ENCODE data around the gene ALG14. TPM values are rescaled to one million over a fixed set of nuclear protein-coding genes. Genes with fewer than 3 reads are reported as not detected.
A peak's percentile ranks its signal among the peaks of the same experiment; 100 is the strongest.
"Not testable (repeated sequence)": the region's sequence is repeated elsewhere in the genome, so short reads cannot be mapped to it uniquely, and the experiment has no call there.

ALG14 gene
- total RNA-seq, 1 donor from 2014 or later: 4.6 TPM

GRCh38 chr1:94949681-94950661 lies 122.8 kb downstream of the ALG14 start:
- Histone ChIP-seq H3K4me3 (no peak overlapping the region), H3K27ac (no peak overlapping the region), H3K4me1 (peaks cover 3% of the 10 kb centered on the region), H3K36me3 (no peaks in the 10 kb centered on the region), H3K9me3 (no peaks in the 10 kb centered on the region), H3K27me3 (ENCODE audit: low read depth) (no peaks in the 10 kb centered on the region)
- TF ChIP-seq, protein P1, sequence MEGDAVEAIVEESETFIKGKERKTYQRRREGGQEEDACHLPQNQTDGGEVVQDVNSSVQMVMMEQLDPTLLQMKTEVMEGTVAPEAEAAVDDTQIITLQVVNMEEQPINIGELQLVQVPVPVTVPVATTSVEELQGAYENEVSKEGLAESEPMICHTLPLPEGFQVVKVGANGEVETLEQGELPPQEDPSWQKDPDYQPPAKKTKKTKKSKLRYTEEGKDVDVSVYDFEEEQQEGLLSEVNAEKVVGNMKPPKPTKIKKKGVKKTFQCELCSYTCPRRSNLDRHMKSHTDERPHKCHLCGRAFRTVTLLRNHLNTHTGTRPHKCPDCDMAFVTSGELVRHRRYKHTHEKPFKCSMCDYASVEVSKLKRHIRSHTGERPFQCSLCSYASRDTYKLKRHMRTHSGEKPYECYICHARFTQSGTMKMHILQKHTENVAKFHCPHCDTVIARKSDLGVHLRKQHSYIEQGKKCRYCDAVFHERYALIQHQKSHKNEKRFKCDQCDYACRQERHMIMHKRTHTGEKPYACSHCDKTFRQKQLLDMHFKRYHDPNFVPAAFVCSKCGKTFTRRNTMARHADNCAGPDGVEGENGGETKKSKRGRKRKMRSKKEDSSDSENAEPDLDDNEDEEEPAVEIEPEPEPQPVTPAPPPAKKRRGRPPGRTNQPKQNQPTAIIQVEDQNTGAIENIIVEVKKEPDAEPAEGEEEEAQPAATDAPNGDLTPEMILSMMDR (IDR thresholded peaks at IDR 0.05): no peak
- ATAC-seq (peak; percentile 65 to 84), DNase-seq (no peak)
- intact Hi-C loops (cut with DNase I): no loop called here

DNA sequence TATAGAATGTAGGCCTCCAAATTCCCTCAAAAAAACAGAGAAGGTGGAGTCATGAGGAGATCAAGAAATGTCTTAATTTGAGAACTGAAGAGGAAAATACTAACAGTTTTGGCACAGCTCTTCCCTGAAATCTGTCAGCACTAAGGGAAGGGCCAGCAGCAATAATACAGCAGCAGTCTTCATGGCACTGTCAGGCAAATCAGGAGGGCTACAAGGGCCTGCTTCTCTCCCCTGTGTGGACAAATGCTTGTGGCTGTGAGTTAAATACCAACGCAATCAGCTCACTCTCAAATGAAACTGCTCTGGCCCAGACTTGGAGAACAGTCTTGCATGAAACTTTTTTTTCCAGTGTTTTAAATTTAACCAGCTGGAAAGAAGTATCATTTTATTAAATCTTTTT lies 125.3 kb downstream of the ALG14 start:
- peak overlapping the region; percentile 12 for H3K27ac ChIP-seq
- no peak for DNase-seq
- H3K4me3 ChIP-seq: no peak overlapping the region
- intact Hi-C loops (cut with DNase I): no loop called here
- TF ChIP-seq, protein P1 (IDR thresholded peaks at IDR 0.05): no peak
- peak; percentile 48 to 60 for ATAC-seq
- no peaks in the 10 kb centered on the region for H3K36me3 ChIP-seq
- H3K4me1 ChIP-seq: peaks cover 3% of the 10 kb centered on the region
- no peaks in the 10 kb centered on the region for H3K27me3 ChIP-seq (ENCODE audit: low read depth)
- H3K9me3 ChIP-seq: no peaks in the 10 kb centered on the region

GRCh38 chr1:94946886-94947285 lies 125.9 kb downstream of the ALG14 start:
- no peak for DNase-seq
- no peak overlapping the region for H3K27ac ChIP-seq
- TF ChIP-seq, protein P1 (IDR thresholded peaks at IDR 0.05): no peak
- no peaks in the 10 kb centered on the region for H3K27me3 ChIP-seq (ENCODE audit: low read depth)
- no peak overlapping the region for H3K4me3 ChIP-seq
- intact Hi-C loops (cut with DNase I): no loop called here
- H3K36me3 ChIP-seq: no peaks in the 10 kb centered on the region
- H3K4me1 ChIP-seq: peaks cover 3% of the 10 kb centered on the region
- ATAC-seq: no peak
- no peaks in the 10 kb centered on the region for H3K9me3 ChIP-seq

DNA sequence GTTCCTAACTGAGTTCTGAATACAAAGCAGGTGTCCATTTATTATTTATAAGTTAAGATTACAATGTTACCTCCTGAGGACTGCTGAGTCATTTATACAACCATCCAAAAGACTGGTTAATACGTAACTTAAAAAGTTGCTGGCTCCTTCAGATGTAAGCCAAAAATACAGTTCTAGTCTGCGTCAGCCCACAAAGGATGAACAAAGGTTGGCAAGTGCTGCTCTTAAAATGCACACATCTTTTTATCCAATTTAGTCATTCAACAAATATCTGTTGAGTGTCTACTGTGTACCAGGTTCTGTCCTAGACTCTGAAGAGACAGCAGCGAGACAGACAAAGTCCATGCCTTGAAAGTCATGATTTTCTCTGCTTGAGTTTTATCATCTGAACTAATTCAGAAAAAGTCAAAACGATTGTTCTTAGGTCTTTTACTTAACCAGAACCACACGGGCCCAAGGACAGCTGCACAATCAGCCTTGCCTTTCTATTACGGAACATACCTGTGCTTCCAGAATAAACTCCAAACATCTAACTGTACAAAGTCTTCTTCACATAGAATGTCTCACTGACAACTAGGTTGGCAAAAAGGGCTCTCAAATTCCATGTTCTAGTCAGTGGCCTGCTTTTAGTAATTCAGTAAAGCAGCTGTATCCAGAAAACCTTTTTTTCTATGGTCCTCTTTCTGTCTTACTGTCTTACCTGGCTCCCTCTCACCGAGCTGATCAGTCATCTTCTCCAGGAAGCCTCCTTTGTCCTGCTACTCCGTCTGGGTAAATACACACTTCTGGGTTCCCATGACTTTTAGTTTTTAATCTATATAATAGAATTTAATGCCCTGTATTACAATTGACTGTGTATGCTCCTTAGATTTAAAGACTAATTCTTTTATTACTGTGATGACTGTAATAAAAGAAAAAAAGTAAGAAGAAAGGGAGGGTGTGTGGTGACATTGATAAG lies 130.3 kb downstream of the ALG14 start:
- Histone ChIP-seq H3K27me3 (ENCODE audit: low read depth) (no peaks in the 10 kb centered on the region), H3K9me3 (no peaks in the 10 kb centered on the region), H3K4me3 (no peak overlapping the region), H3K36me3 (no peaks in the 10 kb centered on the region), H3K27ac (no peak overlapping the region), H3K4me1 (no peaks in the 10 kb centered on the region)
- intact Hi-C loops (cut with DNase I): no loop called here
- TF ChIP-seq, protein P1 (IDR thresholded peaks at IDR 0.05): no peak
- peak; percentile 32 to 93 for ATAC-seq
- no peak for DNase-seq

DNA sequence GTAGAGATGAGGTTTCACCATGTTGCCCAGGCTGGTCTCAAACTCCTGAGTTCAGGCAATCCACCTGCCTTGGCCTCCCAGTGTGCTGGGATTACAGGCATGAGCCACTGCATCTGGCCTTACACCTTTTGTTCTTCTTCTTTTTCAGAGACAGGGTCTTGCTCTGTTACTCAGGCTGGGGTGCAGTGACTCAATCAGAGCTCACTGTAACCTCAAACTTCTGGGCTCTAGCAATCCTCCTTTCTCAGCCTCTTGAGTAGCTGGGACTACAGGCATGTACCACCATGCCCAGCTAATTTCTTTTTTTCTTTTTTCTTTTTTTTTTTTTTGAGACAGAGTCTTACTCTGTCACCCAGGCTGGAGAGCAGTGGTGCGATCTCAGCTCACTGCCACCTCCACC lies 131.3 kb downstream of the ALG14 start:
- H3K9me3 ChIP-seq; H3K4me3 ChIP-seq; ATAC-seq; DNase-seq; H3K4me1 ChIP-seq; H3K36me3 ChIP-seq; H3K27me3 ChIP-seq (ENCODE audit: low read depth); intact Hi-C loops (cut with DNase I); H3K27ac ChIP-seq: not testable (repeated sequence)
